GM18520 (cell line): Measurements from ENCODE around the gene NIT2.
"Not testable (repeated sequence)": the region's sequence is repeated elsewhere in the genome, so short reads cannot be mapped to it uniquely, and the experiment has no call there.

Experiments used
- ATAC-seq: cut with Tn5 transposase; IDR thresholded peaks from one replicate; pipeline ENCODE4 v1.9.1; 2021; ENCODE audit not compliant: unreplicated experiment

The NIT2 gene

GRCh38 chr3:100336229-100336628 lies 1.7 kb downstream of the NIT2 start:
- not testable (repeated sequence) for ATAC-seq

GRCh38 chr3:100338911-100339310 lies 4.4 kb downstream of the NIT2 start:
- ATAC-seq, result no peak

GRCh38 chr3:100339786-100340185 lies 5.2 kb downstream of the NIT2 start:
- ATAC-seq, result no peak

- no peak for ATAC-seq
Measured at GRCh38 chr3:100340527-100340926, 6.0 kb downstream of the NIT2 start.

GRCh38 chr3:100348727-100349126 lies 14.2 kb downstream of the NIT2 start:
- no peak for ATAC-seq

GRCh38 chr3:100351770-100352169 lies 17.2 kb downstream of the NIT2 start:
- ATAC-seq, result not testable (repeated sequence)

- ATAC-seq, result no peak
Measured at GRCh38 chr3:100352296-100353231, 18.0 kb downstream of the NIT2 start.

GRCh38 chr3:100354850-100355249 lies 20.3 kb downstream of the NIT2 start:
- no peak for ATAC-seq

GRCh38 chr3:100358413-100358812 lies 23.9 kb downstream of the NIT2 start:
- no peak for ATAC-seq

- ATAC-seq, result no peak
Measured at GRCh38 chr3:100359035-100359434, 24.5 kb downstream of the NIT2 start.

GRCh38 chr3:100360757-100361496 lies 26.4 kb downstream of the NIT2 start:
- no peak for ATAC-seq

GRCh38 chr3:100361897-100362296 lies 27.3 kb downstream of the NIT2 start:
- no peak for ATAC-seq

GRCh38 chr3:100364421-100364820 lies 29.9 kb downstream of the NIT2 start:
- ATAC-seq, result no peak

- ATAC-seq, result no peak
Measured at GRCh38 chr3:100366424-100366823, 31.9 kb downstream of the NIT2 start.

- ATAC-seq, result no peak
Measured at GRCh38 chr3:100368441-100368840, 33.9 kb downstream of the NIT2 start.

- ATAC-seq, result no peak
Measured at GRCh38 chr3:100370756-100371155, 36.2 kb downstream of the NIT2 start.

GRCh38 chr3:100374521-100374920 lies 40.0 kb downstream of the NIT2 start:
- ATAC-seq, result no peak

- ATAC-seq, result no peak
Measured at GRCh38 chr3:100376301-100376700, 41.7 kb downstream of the NIT2 start.

- no peak for ATAC-seq
Measured at GRCh38 chr3:100384733-100385525, 50.4 kb downstream of the NIT2 start.

- no peak for ATAC-seq
Measured at GRCh38 chr3:100386437-100387074, 52.0 kb downstream of the NIT2 start.

- ATAC-seq, result no peak
Measured at GRCh38 chr3:100389025-100389424, 54.5 kb downstream of the NIT2 start.
